WTC11 (cell line): ENCODE results near the gene TMEM165.

Source experiments
- CBFB ChIP-seq: sonication (generic); formaldehyde crosslinking; IDR thresholded peaks from 2 replicates; pipeline ENCODE4 v1.8.1; 2022; ENCODE audit warnings: mild to moderate bottlenecking, low read depth, missing genetic modification reagents
- CREB1 ChIP-seq: sonication (generic); formaldehyde crosslinking; IDR thresholded peaks from 2 replicates; pipeline ENCODE4 v1.8.0; 2023; ENCODE audit warnings: mild to moderate bottlenecking, missing genetic modification reagents
- CTCF ChIP-seq: fragments of 200-600 bp; IDR thresholded peaks from 2 replicates; pipeline ENCODE4 v1.8.0; 2022; ENCODE audit warnings: antibody characterized with exemption
- FOXK1 ChIP-seq: sonication (generic); formaldehyde crosslinking; IDR thresholded peaks from 2 replicates; pipeline ENCODE4 v1.8.0; 2022; ENCODE audit warnings: mild to moderate bottlenecking, moderate library complexity, missing genetic modification reagents
- IRF1 ChIP-seq: sonication (generic); formaldehyde crosslinking; IDR thresholded peaks from 2 replicates; pipeline ENCODE4 v1.8.0; 2023; ENCODE audit warnings: missing genetic modification reagents
- JUN ChIP-seq: sonication (generic); formaldehyde crosslinking; IDR thresholded peaks from 2 replicates; pipeline ENCODE4 v1.8.0; 2023; ENCODE audit warnings: mild to moderate bottlenecking, missing genetic modification reagents
- PREB ChIP-seq: sonication (generic); formaldehyde crosslinking; IDR thresholded peaks from 2 replicates; pipeline ENCODE4 v1.8.1; 2022; ENCODE audit warnings: mild to moderate bottlenecking, missing genetic modification reagents, moderate library complexity, borderline replicate concordance

GRCh38 chr4:55372259-55372658 is 23.5 kb upstream of the TMEM165 start:
- TF ChIP-seq CTCF (no peak), FOXK1 (CRISPR knock-in tag) (no peak), CBFB (CRISPR knock-in tag) (no peak), PREB (CRISPR knock-in tag) (no peak), CREB1 (no peak), JUN (CRISPR knock-in tag) (no peak), IRF1 (CRISPR knock-in tag) (no peak)
